DOHH2 (cell line): ENCODE results near the gene SMARCD3.

Source experiments
- EZH2phosphoT487 ChIP-seq: fragments of 200-600 bp; sonication (generic); IDR thresholded peaks from 2 replicates; pipeline ENCODE4 v1.6.1; 2017; ENCODE audit warnings: borderline replicate concordance, mild to moderate bottlenecking, antibody characterized with exemption, low read length, moderate library complexity, mixed read lengths
- TF ChIP-seq, protein P1 (sequence below): fragments of 200-600 bp; sonication (generic); IDR thresholded peaks from one replicate; pipeline ENCODE4 v1.5.1; 2014; ENCODE audit warnings: antibody characterized with exemption, mild to moderate bottlenecking, low read depth, low read length; ENCODE audit not compliant: poor library complexity, severe bottlenecking

DNA sequence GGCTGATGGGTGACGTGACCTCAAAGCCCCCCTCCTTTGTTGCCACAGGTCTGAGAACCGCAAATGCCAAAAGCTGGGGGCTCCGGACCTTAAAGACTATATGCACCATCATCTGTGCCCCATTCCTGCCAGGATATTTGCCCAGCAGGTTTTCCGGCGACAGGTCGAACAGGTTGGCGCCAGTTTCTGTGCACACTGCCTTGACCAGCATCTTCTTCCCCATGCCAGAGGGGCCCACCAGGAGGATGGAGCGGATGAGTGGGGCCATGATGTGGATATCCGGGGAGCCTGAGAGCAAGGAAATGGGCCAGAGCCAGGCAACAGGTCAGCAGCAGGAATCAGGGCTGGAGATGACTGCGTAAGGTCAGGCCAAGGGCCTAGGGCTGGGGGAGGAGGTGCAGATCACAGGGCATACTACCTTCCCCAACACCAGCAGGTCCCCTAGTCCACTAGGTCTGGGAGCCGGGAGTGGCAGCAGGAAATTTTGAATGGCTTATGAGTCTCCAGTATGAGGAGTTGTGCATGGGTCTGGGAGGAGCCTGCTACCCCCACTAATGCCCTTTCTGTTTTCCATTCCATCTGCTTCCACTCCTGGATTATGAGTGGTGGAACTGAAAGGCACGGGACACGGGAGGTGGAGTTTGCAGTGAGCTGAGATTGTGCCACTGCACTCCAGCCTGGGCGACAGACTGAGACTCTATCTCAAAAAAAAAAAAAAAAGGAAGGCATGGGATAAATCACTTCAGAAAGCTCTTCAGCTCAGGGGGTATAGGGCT is 55.1 kb downstream of the SMARCD3 start:
- TF ChIP-seq, protein P1, sequence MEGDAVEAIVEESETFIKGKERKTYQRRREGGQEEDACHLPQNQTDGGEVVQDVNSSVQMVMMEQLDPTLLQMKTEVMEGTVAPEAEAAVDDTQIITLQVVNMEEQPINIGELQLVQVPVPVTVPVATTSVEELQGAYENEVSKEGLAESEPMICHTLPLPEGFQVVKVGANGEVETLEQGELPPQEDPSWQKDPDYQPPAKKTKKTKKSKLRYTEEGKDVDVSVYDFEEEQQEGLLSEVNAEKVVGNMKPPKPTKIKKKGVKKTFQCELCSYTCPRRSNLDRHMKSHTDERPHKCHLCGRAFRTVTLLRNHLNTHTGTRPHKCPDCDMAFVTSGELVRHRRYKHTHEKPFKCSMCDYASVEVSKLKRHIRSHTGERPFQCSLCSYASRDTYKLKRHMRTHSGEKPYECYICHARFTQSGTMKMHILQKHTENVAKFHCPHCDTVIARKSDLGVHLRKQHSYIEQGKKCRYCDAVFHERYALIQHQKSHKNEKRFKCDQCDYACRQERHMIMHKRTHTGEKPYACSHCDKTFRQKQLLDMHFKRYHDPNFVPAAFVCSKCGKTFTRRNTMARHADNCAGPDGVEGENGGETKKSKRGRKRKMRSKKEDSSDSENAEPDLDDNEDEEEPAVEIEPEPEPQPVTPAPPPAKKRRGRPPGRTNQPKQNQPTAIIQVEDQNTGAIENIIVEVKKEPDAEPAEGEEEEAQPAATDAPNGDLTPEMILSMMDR = no peak
- no peak for TF ChIP-seq EZH2phosphoT487
